HL-60/S4 treated with retinoic acid at 250 ng/mL for 4 days and 3 days (cell line): ENCODE data around the gene SYK.
"Not testable (repeated sequence)": the region's sequence is repeated elsewhere in the genome, so short reads cannot be mapped to it uniquely, and the experiment has no call there.

Experiments
- in situ Hi-C: fragments of 300-500 bp; cut with MboI; formaldehyde crosslinking; loops from 2 replicates; pipeline ENCODE4 v1.7.0; 2022; ENCODE audit warnings: low sequenced_read_pairs

SYK gene

DNA sequence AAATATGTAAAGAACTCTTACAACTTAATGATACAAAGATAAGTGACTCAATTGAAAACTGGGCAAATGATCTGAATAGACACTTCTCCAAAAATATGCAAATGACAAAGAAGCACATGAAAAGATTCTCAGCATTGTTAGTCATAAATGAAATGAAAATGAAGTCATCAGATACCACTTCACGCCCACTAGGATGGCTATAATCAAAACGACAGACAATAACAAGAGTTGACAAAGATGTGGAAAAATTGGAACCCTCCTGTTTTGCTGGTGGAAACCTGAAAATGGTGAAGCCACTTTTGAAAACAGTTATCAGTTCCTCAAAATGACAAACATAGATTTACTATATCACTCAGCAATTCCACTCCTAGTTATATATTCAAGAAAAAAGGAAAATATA, 7.9 kb upstream of the SYK start:
- in situ Hi-C loops, result no loop called here

DNA sequence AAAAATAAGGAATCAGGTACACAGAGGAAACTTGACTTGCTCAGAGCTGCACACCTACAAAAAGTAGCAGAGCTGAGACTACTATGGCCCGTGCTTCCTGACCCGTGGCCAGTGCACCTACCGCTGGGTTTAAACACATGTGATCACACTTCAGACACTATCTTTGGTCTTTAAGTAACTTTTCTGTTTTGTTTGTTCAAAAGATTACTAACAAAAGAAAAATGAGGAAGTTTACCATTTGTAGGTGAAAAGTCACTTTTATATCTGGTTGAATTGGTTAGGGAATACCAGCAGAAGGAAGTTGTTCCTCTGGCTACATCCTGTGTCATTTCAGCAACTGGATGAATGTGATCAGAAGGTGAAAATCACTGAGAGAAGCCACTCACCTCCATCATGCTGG, 6.5 kb upstream of the SYK start:
- in situ Hi-C loops, result no loop called here

DNA sequence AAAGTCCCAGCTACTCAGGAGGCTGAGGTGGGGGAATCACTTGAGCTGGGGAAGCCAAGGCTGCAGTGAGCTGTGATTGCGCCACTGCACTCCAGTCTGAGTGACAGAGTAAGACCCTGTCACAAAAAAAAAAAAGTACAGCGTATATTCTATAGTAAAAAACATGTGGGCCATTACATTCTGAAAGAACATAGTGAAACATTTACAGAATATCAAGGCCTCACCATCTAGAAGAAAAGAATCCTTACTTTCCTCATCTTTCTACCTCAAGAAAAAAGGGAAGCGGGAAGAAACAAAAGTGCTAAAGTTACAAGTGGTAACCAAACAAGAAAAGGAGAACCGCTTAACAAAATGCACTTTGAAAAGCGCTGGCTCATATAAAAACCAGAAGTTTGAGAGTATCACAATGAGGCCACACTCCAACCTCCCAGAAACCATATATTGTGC, 5.7 kb upstream of the SYK start:
- in situ Hi-C loops, result no loop called here

DNA sequence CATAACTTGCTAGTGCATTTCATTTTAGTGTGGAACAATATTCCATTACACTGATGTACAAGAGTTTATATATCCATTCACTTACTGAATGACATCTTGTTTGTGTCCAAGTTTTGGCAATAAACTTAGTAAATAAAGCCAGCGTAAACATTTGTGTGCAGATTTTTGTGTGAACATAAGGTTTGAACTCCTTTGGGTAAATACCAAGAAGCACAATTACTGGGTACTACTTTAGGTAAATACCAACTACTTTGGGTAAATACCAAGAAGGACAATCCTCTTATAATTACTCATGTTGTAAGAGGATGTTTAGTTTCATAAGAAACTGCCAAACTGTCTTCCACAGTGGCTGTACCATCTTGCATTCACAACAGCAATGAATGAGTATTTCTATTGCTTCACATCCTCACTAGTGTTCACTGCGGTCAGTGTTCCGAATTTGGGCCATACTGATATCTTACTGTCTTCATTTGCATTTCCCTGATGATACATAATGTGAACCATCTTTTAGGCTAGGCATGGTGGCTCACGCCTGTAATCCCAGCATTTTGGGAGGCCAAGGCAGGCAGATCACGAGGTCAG, 2.3 kb upstream of the SYK start:
- in situ Hi-C loops, result no loop called here

DNA sequence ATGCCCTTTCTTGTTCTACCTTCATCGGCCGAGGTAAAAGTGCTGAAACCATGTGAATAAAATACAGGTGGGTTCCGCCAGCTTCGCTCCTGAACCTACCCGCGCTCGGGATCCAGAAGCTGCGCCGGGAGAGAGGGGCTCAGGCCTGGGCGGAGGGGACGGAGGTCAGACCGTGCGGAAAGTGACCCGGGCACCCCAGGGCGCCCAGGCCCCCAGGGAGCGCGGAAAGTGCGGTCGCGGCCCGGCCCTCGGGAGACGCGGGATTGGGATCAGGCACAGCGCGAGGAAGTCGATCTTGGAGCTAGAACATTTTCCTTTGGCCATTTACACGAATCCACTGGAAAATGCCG, 329 bp downstream of the SYK start:
- in situ Hi-C loops, result no loop called here

DNA sequence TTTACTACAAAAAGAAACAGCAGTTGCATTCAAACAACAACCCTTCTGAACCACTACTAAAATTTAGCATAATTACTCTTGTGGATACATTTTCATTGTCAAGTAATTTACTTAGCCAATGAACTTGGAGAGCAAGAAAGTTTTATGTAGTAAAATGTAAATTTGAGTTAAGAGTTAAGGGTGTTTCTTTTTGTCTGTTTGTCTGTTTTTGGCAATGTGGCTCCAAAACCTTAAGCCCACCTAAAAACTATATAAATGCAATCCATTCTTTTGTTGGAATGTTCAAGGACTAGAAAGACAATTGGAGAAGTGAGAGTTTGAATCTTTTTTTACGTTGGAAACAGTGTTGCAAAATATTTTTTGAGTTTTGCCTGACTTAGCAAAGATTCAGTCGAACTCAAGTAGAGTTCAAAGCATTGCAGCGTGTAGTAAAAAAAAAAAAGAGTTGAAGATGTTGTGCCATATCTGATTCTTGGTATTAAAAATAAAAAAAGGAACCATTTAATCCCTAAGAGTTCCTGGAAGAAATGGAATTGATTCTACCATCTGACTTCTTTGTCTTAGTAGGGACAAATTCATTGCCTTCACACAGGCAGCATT, 867 bp downstream of the SYK start:
- in situ Hi-C loops, result no loop called here

DNA sequence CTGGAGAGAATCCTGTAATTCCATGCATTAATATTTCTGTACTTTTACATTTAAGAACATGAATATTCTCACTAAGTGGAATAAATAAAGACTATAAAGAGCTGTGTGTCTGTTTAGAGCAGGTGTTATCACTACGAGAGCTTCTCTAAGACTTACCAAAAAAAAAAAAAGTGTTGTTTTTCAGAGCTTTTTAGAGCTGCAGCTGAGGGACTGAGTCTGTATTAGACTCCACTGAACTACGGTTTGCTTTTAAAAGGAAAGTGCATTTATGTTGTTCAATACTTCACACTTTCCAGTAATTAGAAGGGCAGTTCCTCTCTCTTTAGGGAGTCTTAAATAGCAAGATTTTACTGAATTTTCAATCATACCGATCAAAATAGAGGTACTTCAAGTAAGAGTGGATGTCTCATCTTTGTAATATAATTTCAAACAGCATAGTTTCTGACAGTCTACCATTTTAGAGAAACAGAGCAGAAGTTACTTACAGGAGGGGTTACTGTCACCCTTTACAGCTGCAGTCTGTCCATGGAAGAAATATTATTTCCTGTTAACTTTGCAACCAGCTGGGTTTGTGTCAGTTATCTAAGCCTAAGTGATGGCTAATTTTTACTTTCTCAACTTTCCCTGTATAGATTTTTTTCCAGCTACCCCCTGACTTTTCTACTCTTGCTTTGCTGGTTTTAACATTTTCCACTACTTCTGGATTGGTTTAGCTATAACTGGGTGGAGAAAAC, 2.4 kb downstream of the SYK start:
- in situ Hi-C loops, result no loop called here

DNA sequence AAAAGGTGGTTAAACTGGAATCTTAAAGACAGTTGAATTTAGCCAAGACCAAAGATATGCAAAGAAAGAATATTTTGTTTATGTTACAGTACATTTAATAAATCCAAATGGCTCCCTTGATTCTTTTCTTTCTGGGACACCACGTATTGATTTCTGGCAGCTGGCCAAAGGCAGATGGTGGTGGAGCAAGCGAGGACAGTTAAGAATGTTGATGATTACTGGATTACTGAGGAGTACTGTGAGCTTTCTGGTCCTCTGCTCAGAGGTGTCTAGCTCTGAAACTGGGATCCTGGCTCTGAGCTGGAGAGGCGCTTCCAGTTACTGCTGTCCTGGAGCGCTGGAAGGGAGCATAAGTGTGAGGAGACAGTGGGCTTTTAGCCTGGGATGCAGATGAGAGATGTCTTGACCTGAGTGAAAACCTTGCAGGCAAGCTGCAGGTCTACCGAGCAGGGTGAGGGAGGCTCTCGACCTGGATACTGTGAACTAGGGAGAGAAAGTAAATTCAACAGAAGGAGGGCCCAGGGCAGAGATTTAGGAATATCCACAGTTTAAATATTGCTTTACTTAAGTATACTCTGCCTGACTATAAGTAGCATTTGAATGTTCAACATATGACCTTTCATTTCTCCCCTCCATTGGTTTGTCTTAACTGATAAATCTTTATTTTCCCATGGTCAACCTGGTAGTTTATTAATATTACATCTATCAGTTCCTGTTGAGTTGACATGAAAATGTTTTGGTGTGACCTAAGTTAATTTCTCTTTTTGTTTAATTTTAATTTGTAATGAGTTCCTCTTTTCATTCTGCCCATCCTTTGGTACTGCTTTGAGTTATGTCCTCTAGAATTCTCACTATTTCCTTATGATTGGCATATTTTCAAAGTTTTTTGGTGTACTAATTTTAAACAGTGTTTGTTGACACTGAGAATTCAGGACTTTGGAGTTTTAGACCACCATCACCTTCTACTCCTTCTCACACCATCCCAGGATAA, 3.7 kb downstream of the SYK start:
- in situ Hi-C loops, result no loop called here

DNA sequence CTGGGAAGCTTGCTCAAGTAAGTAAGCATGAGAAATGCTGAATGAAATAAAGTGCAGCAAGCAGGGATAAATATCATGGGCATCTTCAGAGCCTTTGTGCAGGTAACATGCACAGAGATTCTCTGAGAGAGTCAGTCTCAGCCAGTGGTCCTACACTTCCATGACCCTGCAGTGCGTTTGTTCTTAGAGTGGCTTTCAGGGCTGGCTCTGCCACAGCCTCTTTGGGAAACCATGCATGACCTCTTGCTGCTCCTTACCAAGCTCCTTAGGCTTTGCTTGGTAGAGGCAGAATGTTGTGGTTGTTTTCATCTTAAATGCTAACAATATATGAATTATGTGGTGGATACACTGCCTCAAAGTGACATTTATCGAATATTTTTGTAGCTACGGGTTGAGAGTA, 5.4 kb downstream of the SYK start:
- in situ Hi-C loops, result no loop called here

DNA sequence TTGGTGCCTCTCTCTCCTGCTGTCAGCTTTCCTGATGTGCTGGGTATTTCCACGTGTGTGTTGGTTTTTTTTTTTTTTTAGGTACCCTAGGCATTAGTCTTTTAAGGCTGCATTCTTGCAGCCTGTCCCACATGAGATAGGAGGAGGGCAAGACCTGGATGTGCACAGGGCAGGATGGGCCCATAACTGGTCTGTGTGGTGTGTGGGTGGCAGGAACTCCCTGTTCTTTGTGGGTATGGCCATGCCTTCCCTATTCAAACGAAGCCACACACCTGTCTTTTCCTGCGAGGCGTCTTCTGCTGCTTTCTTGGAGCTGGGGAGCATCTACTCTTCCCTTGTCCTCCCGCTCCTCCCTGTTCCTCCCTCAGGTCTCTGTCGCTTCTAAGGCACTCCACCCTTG, 6.8 kb downstream of the SYK start:
- in situ Hi-C loops, result no loop called here

DNA sequence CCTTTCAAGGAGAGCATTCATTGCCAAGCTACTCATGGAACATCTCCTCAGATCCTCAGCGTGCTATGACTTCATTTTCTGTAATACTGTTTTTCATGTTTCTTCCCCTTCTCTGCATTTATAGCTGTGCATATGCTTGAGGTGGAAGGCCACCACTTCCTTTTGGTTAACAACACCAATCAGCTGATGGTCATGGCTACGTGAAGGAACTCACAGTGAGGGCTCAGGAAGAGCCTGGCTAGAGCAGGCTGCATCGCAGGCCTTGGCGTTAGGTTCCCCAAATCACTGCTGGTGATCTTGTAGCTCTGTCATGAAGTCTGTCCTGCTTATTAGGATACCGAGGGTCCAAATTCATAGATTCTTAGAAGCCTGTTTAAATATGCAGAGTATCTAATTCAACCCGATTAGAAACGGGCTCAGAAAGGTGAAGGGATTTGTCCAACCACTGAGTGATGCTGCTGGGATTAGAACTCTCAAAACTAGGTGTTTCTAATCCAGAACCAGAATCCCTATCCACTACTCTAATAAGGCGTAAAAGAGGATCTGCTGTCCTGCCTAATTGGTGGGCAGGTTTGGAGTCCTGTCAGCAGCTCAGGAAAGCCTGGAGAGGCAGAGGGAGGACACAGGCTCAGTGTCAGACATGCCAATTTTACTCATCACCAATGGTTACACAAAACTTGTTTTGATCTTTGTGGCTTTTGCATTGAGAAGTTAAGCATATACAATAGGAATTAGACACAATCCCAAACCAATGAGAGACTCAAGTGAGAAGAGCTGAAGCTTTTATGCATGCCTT, 7.5 kb downstream of the SYK start:
- in situ Hi-C loops, result no loop called here

DNA sequence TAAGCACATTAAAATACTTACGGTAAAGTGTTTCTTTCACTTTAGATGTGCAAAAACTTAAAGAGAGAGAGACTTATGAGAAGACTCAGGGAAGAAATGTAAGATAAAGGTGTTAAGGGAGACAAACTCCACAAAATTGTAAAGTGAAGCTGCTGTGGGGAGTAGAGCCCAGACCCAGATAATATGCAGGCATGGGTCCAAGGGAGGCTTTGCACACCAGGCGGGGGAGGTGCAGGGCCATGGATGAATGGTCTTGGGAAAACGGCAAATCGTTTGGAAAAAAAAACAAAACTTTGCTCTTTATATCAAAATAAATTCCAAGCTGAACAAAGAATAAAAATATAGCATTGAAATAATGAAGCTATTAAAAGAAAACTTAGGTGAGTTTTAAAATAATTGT, 9.1 kb downstream of the SYK start:
- in situ Hi-C loops, result no loop called here

DNA sequence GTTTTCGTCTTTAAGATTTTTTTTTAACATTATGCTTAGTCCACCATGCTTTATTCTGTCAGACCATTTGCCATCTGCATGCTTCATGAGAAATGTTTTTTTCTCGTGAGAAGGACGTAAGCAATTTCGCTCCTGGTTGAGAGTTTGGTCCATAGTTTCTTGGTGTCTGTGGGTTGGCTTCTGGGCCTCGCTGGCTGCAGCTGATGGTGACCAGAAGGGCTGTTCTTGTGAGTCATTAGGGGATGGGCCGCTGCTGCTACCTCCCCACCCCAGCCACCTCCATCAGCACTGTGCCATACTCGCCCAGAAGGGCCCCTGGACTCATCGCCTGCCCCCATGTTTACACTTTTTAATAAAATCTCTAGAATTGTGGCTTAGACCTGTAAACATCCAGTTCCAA, 11.4 kb downstream of the SYK start:
- in situ Hi-C loops, result no loop called here

DNA sequence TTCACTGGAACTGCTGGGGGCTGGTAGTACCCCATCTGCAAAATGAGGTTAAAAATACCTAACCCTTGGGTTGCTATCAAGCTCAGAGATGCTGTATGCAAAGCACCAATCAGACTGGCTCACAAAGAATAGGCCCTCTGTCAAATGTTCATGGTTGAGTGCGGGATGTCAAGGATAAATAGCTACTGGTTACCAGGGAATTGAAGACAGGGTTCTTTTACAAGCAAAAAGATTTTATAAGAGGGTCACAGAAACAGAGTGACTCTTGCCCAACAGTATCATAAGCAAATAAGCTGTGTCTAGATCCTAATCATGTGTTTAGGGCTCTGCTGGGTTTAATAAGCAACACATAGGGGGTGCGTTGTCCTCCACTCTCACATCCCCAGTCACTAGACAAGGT, 11.9 kb downstream of the SYK start:
- in situ Hi-C loops, result no loop called here

DNA sequence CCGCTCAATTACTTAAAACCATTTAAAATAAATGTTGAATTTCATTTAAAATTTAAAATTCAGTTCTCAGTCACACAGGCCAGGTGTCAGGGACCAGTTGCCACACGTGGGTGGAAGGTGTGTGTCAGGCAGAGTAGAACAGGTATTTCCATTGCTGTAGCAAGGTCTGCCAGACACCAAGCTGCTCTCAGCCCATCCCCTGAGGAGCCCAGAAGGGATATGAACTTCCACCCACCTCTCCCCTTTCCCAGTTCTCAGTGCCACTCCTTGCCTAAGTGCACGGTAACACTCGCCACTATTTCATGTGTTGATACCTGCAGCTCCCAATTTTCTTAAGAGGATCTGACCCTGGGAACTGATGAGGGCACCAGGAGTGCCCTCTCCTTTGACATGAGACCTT, 12.7 kb downstream of the SYK start:
- in situ Hi-C loops, result no loop called here

DNA sequence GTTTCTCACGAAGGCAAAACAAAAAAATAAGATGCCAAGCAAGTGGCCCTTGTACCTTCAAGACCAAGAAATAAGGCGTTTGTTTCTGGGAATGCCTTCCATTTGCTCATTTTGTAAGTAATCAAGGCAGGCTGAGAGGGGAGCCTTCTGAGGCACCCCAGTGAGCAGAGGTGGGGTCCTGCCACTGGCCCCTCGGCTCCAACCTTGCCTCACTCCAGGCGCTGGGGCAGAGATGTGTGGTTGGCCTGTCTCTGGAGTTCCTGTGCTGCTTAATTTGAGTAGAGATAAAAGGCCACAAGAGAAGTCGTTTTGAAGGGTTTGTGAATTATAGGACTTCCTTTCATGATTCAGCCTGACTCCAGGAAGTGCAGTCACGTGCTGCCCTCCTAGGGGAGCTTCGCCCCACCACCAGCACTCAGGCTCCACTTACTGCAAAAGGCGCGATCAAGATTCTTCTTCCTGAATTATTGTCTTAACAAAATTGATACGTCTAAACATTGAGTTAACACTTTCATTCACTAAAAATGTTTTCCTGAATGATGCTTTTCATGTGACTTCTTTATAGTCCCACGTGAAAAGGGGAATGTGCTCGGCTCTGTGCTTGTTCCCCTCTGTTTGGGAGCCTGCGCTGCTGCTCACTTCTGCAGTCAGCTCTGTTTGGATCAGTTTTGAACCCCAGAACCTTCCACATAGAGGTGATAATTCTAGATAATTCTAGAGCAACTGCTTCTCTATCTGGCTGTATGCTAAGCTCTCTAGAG, 13.7 kb downstream of the SYK start:
- in situ Hi-C loops, result no loop called here

DNA sequence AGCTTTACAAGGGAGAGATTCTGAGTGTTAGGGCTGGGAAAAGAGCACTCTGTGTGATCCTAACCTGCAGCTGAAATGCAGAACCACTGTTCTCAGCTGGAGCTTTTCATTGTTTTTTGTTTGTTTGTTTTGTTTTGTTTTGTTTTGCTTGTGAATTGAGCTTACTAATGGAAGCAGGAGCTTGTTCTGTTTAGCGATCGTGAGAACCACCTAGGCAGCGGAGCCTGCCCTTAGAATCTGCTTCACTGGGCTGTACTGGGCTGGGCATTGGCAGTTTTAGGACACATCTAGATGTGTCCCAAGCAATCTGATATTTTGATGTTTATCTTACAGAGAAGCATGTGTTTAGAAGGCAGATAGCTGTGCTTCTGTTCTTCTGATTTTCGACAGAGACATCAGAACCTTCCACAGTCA, 14.3 kb downstream of the SYK start:
- in situ Hi-C loops, result no loop called here

DNA sequence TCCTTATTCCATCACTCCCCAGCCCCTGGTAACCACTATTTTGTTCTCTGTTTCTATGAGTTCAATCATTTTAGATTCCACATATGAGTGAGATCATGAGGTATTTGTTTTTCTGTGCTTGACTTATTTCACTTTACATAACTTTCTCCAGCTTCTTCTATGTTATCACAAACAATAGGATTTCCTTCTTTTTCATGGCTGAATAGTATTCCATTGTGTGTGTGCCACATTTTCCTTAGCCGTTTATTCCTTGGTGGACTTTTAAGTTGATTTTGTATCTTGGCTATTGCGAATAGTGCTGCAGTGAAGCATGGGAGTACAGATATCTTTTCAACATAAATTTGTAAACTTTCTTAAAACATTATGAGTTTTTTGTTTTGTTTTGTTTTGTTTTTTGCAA, 15.1 kb downstream of the SYK start:
- in situ Hi-C loops, result no loop called here

DNA sequence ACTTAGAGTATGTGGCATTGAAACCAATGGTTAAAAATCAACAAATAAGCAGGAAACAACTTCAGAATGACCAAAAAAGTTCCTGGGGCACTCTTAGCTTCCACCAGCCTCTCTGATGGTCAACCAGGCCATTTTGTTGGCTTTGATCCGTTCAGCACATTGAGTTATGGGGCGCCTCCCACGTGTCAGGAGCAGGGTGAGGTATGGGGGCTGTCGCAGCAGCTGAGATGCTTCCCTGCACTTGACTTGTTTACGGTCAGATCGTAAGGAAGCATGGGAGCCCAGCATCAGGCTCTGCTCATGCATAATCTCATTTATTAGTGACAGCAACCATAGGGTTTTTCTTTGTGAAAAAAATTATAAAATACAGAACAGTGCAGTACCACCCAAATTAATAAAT, 16.7 kb downstream of the SYK start:
- in situ Hi-C loops, result no loop called here

DNA sequence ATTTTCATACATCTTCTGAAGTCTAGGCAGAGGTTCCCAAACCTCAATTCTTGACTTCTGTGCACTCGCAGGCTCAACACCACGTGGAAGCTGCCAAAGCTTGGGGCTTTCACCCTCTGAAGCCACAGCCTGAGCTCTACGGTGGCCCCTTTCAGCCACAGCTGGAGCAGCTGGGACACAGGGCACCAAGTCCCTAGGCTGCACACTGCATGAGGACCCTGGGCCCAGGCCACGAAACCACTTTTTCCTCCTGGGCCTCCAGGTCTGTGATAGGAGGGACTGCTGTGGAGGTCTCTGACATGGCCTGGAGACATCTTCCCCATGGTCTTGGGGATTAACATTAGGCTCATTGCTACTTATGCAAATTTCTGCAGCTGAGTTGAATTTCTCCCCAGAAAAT, 18.8 kb downstream of the SYK start:
- in situ Hi-C loops, result not testable (repeated sequence)
